Testis (tissue), 2 donors: Measurements from ENCODE around the gene TFAP2B.

Experiments
- POLR2A ChIP-seq: fragments of 450-650 bp; IDR thresholded peaks from one replicate; pipeline ENCODE4 v1.6.1; 2017; ENCODE audit warnings: antibody characterized with exemption, mild to moderate bottlenecking, moderate library complexity
- TF ChIP-seq, protein P1 (sequence below), 3 experiments: fragments of 450-650 bp in 2 of 3; fragments of 200-600 bp in 1 of 3; sonication (generic) in 1 of 3; IDR thresholded peaks; one replicate each; pipeline ENCODE4 v1.5.1; 2016 to 2019; ENCODE audit warnings: antibody characterized with exemption in 3 of 3, mild to moderate bottlenecking in 2 of 3, moderate library complexity in 1 of 3

DNA sequence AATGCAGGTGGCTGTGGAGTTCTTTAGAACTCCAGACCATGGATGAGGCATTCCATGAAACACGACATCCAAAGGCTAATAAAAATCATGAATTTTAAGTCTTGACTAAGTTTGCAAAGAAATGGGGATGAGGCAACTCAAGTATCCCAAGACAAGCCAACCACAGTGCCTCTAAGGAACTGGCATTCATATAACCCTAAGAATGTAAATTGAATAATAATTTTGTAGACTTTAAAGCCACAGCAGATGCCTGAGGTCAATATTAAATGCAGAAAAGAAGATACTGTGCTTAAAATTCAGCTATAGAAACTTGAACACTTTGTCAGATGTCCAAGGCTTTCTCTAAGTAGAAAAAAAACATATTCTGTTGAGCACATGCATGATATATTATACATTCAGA is 54.5 kb downstream of the TFAP2B start:
- TF ChIP-seq, protein P1, sequence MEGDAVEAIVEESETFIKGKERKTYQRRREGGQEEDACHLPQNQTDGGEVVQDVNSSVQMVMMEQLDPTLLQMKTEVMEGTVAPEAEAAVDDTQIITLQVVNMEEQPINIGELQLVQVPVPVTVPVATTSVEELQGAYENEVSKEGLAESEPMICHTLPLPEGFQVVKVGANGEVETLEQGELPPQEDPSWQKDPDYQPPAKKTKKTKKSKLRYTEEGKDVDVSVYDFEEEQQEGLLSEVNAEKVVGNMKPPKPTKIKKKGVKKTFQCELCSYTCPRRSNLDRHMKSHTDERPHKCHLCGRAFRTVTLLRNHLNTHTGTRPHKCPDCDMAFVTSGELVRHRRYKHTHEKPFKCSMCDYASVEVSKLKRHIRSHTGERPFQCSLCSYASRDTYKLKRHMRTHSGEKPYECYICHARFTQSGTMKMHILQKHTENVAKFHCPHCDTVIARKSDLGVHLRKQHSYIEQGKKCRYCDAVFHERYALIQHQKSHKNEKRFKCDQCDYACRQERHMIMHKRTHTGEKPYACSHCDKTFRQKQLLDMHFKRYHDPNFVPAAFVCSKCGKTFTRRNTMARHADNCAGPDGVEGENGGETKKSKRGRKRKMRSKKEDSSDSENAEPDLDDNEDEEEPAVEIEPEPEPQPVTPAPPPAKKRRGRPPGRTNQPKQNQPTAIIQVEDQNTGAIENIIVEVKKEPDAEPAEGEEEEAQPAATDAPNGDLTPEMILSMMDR (IDR thresholded peaks at IDR 0.05) = no peak
- no peak for TF ChIP-seq POLR2A
